ENCODE measurements around the gene OR10V1.
"Not testable (repeated sequence)": the region's sequence is repeated elsewhere in the genome, so short reads cannot be mapped to it uniquely, and the experiment has no call there.

DNA sequence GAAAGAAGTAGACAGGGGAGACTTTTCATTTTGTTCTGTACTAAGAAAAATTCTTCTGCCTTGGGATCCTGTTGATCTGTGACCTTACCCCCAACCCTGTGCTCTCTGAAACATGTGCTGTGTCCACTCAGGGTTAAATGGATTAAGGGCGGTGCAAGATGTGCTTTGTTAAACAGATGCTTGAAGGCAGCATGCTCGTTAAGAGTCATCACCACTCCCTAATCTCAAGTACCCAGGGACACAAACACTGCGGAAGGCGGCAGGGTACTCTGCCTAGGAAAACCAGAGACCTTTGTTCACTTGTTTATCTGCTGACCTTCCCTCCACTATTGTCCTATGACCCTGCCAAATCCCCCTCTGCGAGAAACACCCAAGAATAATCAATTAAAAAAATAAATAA, 13.5 kb downstream of the OR10V1 start:
- TF ChIP-seq, protein P1, sequence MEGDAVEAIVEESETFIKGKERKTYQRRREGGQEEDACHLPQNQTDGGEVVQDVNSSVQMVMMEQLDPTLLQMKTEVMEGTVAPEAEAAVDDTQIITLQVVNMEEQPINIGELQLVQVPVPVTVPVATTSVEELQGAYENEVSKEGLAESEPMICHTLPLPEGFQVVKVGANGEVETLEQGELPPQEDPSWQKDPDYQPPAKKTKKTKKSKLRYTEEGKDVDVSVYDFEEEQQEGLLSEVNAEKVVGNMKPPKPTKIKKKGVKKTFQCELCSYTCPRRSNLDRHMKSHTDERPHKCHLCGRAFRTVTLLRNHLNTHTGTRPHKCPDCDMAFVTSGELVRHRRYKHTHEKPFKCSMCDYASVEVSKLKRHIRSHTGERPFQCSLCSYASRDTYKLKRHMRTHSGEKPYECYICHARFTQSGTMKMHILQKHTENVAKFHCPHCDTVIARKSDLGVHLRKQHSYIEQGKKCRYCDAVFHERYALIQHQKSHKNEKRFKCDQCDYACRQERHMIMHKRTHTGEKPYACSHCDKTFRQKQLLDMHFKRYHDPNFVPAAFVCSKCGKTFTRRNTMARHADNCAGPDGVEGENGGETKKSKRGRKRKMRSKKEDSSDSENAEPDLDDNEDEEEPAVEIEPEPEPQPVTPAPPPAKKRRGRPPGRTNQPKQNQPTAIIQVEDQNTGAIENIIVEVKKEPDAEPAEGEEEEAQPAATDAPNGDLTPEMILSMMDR (IDR thresholded peaks at IDR 0.05) = not testable (repeated sequence)
- not testable (repeated sequence) for TF ChIP-seq POLR2A (IDR thresholded peaks at IDR 0.05); POLR2AphosphoS5 (IDR thresholded peaks at IDR 0.05); EP300 (IDR thresholded peaks at IDR 0.05; ENCODE audit: low read depth)

Data from transverse colon (tissue), 4 donors.